ENCODE data around the gene ZNF292.

- no peak for TF ChIP-seq CTCF (IDR thresholded peaks at IDR 0.05)
- TF ChIP-seq POLR2A (IDR thresholded peaks at IDR 0.05), result no peak
Observed at GRCh38 chr6:87115402-87116135, 39.8 kb upstream of the ZNF292 start.

Measured in testis (tissue), 2 donors.